Ovary (tissue), 3 donors: ENCODE measurements around the gene HK1.

Experiments used
- EP300 ChIP-seq: sonication (generic); formaldehyde crosslinking; IDR thresholded peaks from one replicate; pipeline ENCODE4 v1.6.1; 2017; ENCODE audit warnings: antibody characterized with exemption
- POLR2A ChIP-seq: fragments of 450-650 bp; IDR thresholded peaks from one replicate; pipeline ENCODE4 v1.6.1; 2017; ENCODE audit warnings: antibody characterized with exemption, mild to moderate bottlenecking, moderate library complexity
- TF ChIP-seq, protein P1 (sequence below), 3 donors: fragments of 450-650 bp in 2 of 3; fragments of 200-600 bp in 1 of 3; IDR thresholded peaks; one replicate each; pipeline versions ENCODE4 v1.5.1 to v1.8.0; 2016 to 2022; ENCODE audit warnings: antibody characterized with exemption in 3 of 3, mild to moderate bottlenecking in 1 of 3
- donor health status: DM: no; HTN: no; CAD: no.

DNA sequence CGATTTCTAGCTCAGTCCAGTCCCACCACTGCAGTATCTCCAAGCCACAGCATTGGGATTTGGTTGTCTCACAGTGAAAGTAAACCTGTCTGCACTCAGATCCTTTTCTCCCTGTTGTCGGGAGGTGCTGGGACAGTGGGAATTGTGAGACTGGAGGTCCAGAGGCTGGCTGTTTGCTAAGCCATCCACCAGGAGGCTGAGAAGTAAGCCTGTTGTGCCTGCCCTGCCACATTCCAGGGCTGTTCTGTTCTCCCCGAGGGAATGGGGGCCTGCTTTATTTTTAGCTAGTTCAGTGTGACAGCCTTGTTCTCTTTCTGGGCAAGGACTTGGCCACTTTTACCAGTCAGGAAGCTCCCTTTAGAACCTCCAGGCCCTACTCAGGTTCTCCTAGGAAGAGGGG is 54.9 kb downstream of the HK1 start:
- TF ChIP-seq POLR2A (no peak), EP300 (no peak)
- TF ChIP-seq, protein P1, sequence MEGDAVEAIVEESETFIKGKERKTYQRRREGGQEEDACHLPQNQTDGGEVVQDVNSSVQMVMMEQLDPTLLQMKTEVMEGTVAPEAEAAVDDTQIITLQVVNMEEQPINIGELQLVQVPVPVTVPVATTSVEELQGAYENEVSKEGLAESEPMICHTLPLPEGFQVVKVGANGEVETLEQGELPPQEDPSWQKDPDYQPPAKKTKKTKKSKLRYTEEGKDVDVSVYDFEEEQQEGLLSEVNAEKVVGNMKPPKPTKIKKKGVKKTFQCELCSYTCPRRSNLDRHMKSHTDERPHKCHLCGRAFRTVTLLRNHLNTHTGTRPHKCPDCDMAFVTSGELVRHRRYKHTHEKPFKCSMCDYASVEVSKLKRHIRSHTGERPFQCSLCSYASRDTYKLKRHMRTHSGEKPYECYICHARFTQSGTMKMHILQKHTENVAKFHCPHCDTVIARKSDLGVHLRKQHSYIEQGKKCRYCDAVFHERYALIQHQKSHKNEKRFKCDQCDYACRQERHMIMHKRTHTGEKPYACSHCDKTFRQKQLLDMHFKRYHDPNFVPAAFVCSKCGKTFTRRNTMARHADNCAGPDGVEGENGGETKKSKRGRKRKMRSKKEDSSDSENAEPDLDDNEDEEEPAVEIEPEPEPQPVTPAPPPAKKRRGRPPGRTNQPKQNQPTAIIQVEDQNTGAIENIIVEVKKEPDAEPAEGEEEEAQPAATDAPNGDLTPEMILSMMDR (IDR thresholded peaks at IDR 0.05) = no peak
